WTC11 (cell line): ENCODE results near the gene DCAF10. TPM values are rescaled to one million over a fixed set of nuclear protein-coding genes. Genes with fewer than 3 reads are reported as not detected.

ENCODE experiments used
- ATAC-seq: fragments of 200-7000 bp; cut with Tn5 transposase; 2 replicates; pipeline ENCODE4 v1.10.0; 2021; ENCODE audit warnings: mild to moderate bottlenecking, moderate library complexity
- CTCF ChIA-PET: fragments of 300-600 bp; sonication (Branson Sonifier 250); formaldehyde crosslinking; loops from one replicate; lab custom pipeline; 2021; ENCODE audit warnings: antibody characterized with exemption; lab: Charles Lee
- POLR2A ChIA-PET: fragments of 350-600 bp; sonication (Branson Sonifier 250); formaldehyde crosslinking; loops from one replicate; lab custom pipeline; 2021; ENCODE audit warnings: antibody characterized with exemption; lab: Charles Lee
- DNase-seq: peaks from one replicate; pipeline ENCODE4 v3.0.0; 2021; ENCODE audit warnings: low spot score
- H3K27ac Mint-ChIP-seq: 2 replicates; pipeline ENCODE4 v1.8.0; 2021; ENCODE audit warnings: mixed read lengths
- H3K27me3 Mint-ChIP-seq: 2 replicates; pipeline ENCODE4 v1.8.0; 2021; ENCODE audit warnings: low read depth, mild to moderate bottlenecking, moderate library complexity, mixed read lengths
- H3K36me3 Mint-ChIP-seq: 2 replicates; pipeline ENCODE4 v1.8.0; 2021; ENCODE audit warnings: mixed read lengths
- H3K4me1 Mint-ChIP-seq: 2 replicates; pipeline ENCODE4 v1.8.0; 2022; ENCODE audit warnings: mixed read lengths
- H3K4me3 Mint-ChIP-seq: 2 replicates; pipeline ENCODE4 v1.8.0; 2021; ENCODE audit warnings: mild to moderate bottlenecking, moderate library complexity, mixed read lengths
- H3K9me3 Mint-ChIP-seq: 2 replicates; pipeline ENCODE4 v1.8.0; 2021; ENCODE audit warnings: mixed read lengths
- CTCF ChIP-seq: fragments of 200-600 bp; IDR thresholded peaks from 2 replicates; pipeline ENCODE4 v1.8.0; 2022; ENCODE audit warnings: antibody characterized with exemption
- FOXP1 ChIP-seq: sonication (generic); formaldehyde crosslinking; IDR thresholded peaks from 2 replicates; pipeline ENCODE4 v1.8.0; 2022; ENCODE audit warnings: missing genetic modification reagents, mild to moderate bottlenecking, moderate library complexity, borderline replicate concordance
- MLX ChIP-seq: sonication (generic); formaldehyde crosslinking; IDR thresholded peaks from 2 replicates; pipeline ENCODE4 v1.8.1; 2023; ENCODE audit warnings: mild to moderate bottlenecking, missing genetic modification reagents, moderate library complexity
- NFYB ChIP-seq: sonication (generic); formaldehyde crosslinking; conservative IDR thresholded peaks from 2 replicates; pipeline ENCODE4 v1.8.0; 2022; ENCODE audit warnings: low read depth, missing genetic modification reagents
- OVOL2 ChIP-seq: fragments of 250-450 bp; sonication (Bioruptor Pico); IDR thresholded peaks from 2 replicates; pipeline ENCODE4 v1.9.0; 2021; ENCODE audit warnings: mild to moderate bottlenecking, borderline replicate concordance
- RORB ChIP-seq: fragments of 250-450 bp; sonication (Bioruptor Pico); IDR thresholded peaks from 2 replicates; pipeline ENCODE4 v1.9.0; 2021; ENCODE audit warnings: mild to moderate bottlenecking
- SP1 ChIP-seq: sonication (generic); formaldehyde crosslinking; conservative IDR thresholded peaks from 2 replicates; pipeline ENCODE4 v1.8.1; 2022; ENCODE audit warnings: missing genetic modification reagents
- ZMAT4 ChIP-seq: fragments of 250-450 bp; sonication (Bioruptor Pico); IDR thresholded peaks from 2 replicates; pipeline ENCODE4 v1.9.0; 2021; ENCODE audit warnings: mild to moderate bottlenecking
- ZNF138 ChIP-seq: sonication (generic); formaldehyde crosslinking; conservative IDR thresholded peaks from 2 replicates; pipeline ENCODE4 v1.8.1; 2022; ENCODE audit warnings: mild to moderate bottlenecking, moderate library complexity, missing genetic modification reagents
- total RNA-seq: library from RNA; stranded (reverse); gene quantifications from 3 replicates; pipeline ENCODE4 v1.2.3, GENCODE V29; 2021
- TF ChIP-seq, protein P1 (sequence below): sonication (generic); formaldehyde crosslinking; IDR thresholded peaks from 2 replicates; pipeline ENCODE4 v1.8.1; 2023; ENCODE audit warnings: mild to moderate bottlenecking, missing genetic modification reagents
- TF ChIP-seq, protein P2 (sequence below): fragments of 250-450 bp; sonication (Bioruptor Pico); conservative IDR thresholded peaks from 2 replicates; pipeline ENCODE4 v1.9.0; 2021; ENCODE audit warnings: mild to moderate bottlenecking
- TF ChIP-seq, protein P3 (sequence below): sonication (generic); formaldehyde crosslinking; IDR thresholded peaks from 2 replicates; pipeline ENCODE4 v1.8.1; 2023; ENCODE audit warnings: mild to moderate bottlenecking, missing genetic modification reagents, borderline replicate concordance
- TF ChIP-seq, protein P4 (sequence below): sonication (generic); formaldehyde crosslinking; IDR thresholded peaks from 2 replicates; pipeline ENCODE4 v1.8.1; 2023; ENCODE audit warnings: mild to moderate bottlenecking, moderate library complexity, missing genetic modification reagents

The DCAF10 gene
- total RNA-seq, 1 experiment from 2014 or later: 11.7 TPM

DNA sequence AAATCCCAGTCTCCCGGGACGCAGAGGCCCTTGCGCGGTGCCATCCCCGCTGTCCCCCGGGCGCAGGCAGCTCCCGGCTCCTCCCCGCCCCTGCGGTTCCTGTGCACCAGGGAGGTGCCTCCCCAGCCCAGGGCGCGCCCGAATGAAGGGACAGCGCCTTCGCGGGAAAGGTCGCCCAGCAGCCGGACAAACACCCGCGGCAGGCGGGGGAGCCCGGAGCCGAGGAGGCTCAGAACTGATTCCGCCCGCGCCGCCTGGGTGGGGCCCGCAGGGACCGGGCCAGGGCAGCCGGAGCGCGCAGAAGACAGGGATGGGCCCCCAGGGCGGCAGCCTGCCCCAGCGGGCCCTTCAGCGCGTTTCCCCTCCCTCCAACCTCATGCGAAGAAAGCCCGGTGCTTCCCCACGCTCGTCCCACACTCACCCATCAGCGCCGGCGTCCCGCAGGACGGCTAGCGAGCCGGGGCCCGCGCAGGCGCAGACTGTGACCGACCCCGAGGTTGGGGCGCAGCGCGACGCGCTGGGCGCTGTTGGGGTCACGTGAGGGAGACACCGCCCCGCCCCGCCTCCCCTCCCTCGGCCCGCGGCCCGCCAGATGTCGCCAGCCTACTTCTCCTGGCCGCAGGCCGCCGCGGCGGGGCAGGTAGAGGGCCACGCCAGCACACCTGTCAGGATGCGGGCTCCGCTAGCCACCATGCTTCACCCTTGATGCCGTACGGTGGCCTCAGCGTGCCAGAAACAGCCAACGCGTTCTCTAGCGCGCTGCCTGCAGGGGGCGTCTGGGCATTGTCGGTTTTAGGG is 103.2 kb downstream of the DCAF10 start, which contains the start of gene SLC25A51 (continued):
- no peak for TF ChIP-seq MLX
- TF ChIP-seq NFYB: no peak
- TF ChIP-seq, protein P1, sequence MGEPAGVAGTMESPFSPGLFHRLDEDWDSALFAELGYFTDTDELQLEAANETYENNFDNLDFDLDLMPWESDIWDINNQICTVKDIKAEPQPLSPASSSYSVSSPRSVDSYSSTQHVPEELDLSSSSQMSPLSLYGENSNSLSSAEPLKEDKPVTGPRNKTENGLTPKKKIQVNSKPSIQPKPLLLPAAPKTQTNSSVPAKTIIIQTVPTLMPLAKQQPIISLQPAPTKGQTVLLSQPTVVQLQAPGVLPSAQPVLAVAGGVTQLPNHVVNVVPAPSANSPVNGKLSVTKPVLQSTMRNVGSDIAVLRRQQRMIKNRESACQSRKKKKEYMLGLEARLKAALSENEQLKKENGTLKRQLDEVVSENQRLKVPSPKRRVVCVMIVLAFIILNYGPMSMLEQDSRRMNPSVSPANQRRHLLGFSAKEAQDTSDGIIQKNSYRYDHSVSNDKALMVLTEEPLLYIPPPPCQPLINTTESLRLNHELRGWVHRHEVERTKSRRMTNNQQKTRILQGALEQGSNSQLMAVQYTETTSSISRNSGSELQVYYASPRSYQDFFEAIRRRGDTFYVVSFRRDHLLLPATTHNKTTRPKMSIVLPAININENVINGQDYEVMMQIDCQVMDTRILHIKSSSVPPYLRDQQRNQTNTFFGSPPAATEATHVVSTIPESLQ (CRISPR knock-in tag): no peak
- TF ChIP-seq RORB: no peak
- TF ChIP-seq, protein P2, sequence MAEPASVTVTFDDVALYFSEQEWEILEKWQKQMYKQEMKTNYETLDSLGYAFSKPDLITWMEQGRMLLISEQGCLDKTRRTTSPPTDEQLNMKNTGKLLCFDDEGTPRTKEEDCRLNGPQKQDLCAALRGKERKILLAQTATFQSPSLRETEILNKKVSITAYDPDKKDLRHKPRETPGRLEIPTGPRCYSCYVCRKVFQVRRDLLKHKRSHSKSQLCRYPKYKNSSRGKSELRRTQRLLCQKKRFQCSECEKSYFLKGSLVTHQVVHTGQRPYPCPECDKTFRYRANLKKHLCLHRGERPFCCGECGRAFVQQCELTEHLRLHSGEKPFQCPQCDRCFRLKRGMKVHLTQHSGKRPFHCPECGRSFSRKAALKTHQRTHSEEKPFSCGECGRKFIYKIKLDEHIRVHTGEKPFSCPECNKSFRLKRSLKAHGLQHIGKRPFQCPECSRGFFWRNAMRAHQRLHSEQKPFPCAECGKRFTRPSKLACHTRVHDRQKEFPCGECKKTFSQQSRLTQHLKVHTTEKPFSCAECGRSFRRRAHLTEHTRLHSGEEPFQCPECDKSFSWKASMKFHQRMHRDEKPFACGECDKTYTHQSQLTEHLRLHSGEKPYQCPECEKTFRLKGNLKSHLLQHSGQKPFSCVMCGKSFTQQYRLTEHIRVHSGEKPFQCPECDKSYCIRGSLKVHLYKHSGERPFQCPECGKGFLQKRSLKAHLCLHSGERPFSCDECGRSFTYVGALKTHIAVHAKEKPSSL (CRISPR knock-in tag): no peak
- no peak for TF ChIP-seq ZMAT4
- TF ChIP-seq, protein P3, sequence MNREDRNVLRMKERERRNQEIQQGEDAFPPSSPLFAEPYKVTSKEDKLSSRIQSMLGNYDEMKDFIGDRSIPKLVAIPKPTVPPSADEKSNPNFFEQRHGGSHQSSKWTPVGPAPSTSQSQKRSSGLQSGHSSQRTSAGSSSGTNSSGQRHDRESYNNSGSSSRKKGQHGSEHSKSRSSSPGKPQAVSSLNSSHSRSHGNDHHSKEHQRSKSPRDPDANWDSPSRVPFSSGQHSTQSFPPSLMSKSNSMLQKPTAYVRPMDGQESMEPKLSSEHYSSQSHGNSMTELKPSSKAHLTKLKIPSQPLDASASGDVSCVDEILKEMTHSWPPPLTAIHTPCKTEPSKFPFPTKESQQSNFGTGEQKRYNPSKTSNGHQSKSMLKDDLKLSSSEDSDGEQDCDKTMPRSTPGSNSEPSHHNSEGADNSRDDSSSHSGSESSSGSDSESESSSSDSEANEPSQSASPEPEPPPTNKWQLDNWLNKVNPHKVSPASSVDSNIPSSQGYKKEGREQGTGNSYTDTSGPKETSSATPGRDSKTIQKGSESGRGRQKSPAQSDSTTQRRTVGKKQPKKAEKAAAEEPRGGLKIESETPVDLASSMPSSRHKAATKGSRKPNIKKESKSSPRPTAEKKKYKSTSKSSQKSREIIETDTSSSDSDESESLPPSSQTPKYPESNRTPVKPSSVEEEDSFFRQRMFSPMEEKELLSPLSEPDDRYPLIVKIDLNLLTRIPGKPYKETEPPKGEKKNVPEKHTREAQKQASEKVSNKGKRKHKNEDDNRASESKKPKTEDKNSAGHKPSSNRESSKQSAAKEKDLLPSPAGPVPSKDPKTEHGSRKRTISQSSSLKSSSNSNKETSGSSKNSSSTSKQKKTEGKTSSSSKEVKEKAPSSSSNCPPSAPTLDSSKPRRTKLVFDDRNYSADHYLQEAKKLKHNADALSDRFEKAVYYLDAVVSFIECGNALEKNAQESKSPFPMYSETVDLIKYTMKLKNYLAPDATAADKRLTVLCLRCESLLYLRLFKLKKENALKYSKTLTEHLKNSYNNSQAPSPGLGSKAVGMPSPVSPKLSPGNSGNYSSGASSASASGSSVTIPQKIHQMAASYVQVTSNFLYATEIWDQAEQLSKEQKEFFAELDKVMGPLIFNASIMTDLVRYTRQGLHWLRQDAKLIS (CRISPR knock-in tag): no peak
- TF ChIP-seq ZNF138 (CRISPR knock-in tag): no peak

GRCh38 chr9:37904445-37905130 is 104.0 kb downstream of the DCAF10 start:
- POLR2A ChIA-PET: no interaction called here
- ATAC-seq: peak; percentile 5; the same call in 1 of the 2 replicates
- DNase-seq: no peak
- Mint-ChIP-seq H3K27ac (peak overlapping the region; percentile 76), H3K9me3 (no peaks in the 10 kb centered on the region), H3K27me3 (peaks cover 8% of the 10 kb centered on the region; the same call in 1 of the 2 replicates), H3K4me3 (peak overlapping the region; percentile 79), H3K4me1 (peaks cover 18% of the 10 kb centered on the region), H3K36me3 (peaks cover 3% of the 10 kb centered on the region)
- TF ChIP-seq SP1 (CRISPR knock-in tag) (no peak), CTCF (peak; percentile 8), OVOL2 (CRISPR knock-in tag) (no peak), FOXP1 (CRISPR knock-in tag) (no peak)
- TF ChIP-seq, protein P4, sequence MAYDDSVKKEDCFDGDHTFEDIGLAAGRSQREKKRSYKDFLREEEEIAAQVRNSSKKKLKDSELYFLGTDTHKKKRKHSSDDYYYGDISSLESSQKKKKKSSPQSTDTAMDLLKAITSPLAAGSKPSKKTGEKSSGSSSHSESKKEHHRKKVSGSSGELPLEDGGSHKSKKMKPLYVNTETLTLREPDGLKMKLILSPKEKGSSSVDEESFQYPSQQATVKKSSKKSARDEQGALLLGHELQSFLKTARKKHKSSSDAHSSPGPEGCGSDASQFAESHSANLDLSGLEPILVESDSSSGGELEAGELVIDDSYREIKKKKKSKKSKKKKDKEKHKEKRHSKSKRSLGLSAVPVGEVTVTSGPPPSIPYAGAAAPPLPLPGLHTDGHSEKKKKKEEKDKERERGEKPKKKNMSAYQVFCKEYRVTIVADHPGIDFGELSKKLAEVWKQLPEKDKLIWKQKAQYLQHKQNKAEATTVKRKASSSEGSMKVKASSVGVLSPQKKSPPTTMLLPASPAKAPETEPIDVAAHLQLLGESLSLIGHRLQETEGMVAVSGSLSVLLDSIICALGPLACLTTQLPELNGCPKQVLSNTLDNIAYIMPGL (CRISPR knock-in tag): 0 out of 2 replicates have a peak, but pooled peaks have one; percentile 11
- TF ChIP-seq, protein P3 (CRISPR knock-in tag): no peak
- CTCF ChIA-PET: interaction anchor here (1.0 to 3.6 kb wide), 5 partner anchors 9 to 359 kb away, joined by 3 to 22 read pairs (median 3); no protein-coding TSS in a partner anchor
